Renal pelvis (tissue), 12 donors: Measurements from ENCODE around the gene ZNF71. TPM values are rescaled to one million over a fixed set of nuclear protein-coding genes. Genes with fewer than 3 reads are reported as not detected.

Experiments
- DNase-seq: peaks from one replicate; pipeline ENCODE4 v3.0.0-alpha.2; 2013
- long read RNA-seq, 16 experiments: transcript quantifications; one replicate each; lab custom pipeline, GENCODE V29; 2026
- polyA plus RNA-seq, 3 donors: library from polyadenylated mRNA; unstranded; fragments of 120-200 nt; gene quantifications; one replicate each; pipeline ENCODE4 v1.2.1, GENCODE V29; 2013; ENCODE audit not compliant: insufficient read length in 3 of 3

Gene ZNF71
- 10 to 100 TPM in 2 of 3 donors, 1 to 10 TPM in 1; 8.4 to 11.4 (median 10.6) TPM for polyA plus RNA-seq
- long read RNA-seq, donor 1, full-length matches to known transcripts, result 3 of 3 reads
- long read RNA-seq, donor 1, partial matches to known transcripts, result 0 of 3 reads
- long read RNA-seq, donor 1, other reads (novel, unspliced or antisense), result 0 of 3 reads
- long read RNA-seq, donor 2, full-length matches to known transcripts, result 6 of 6 reads
- long read RNA-seq, donor 2, partial matches to known transcripts, result 0 of 6 reads
- long read RNA-seq, donor 2, other reads (novel, unspliced or antisense), result 0 of 6 reads
- long read RNA-seq, donor 3, full-length matches to known transcripts, result 2 of 2 reads
- long read RNA-seq, donor 3, partial matches to known transcripts, result 0 of 2 reads
- long read RNA-seq, donor 3, other reads (novel, unspliced or antisense), result 0 of 2 reads
- long read RNA-seq, donor 4, full-length matches to known transcripts, result 6 of 6 reads
- long read RNA-seq, donor 4, partial matches to known transcripts, result 0 of 6 reads
- long read RNA-seq, donor 4, other reads (novel, unspliced or antisense), result 0 of 6 reads
- long read RNA-seq, donor 5, full-length matches to known transcripts, result 7 of 7 reads
- long read RNA-seq, donor 5, partial matches to known transcripts, result 0 of 7 reads
- long read RNA-seq, donor 5, other reads (novel, unspliced or antisense), result 0 of 7 reads
- long read RNA-seq, donor 6, full-length matches to known transcripts, result 5 of 5 reads
- long read RNA-seq, donor 6, partial matches to known transcripts, result 0 of 5 reads
- long read RNA-seq, donor 6, other reads (novel, unspliced or antisense), result 0 of 5 reads
- long read RNA-seq, donor 7, full-length matches to known transcripts, result 8 of 8 reads
- long read RNA-seq, donor 7, partial matches to known transcripts, result 0 of 8 reads
- long read RNA-seq, donor 7, other reads (novel, unspliced or antisense), result 0 of 8 reads
- long read RNA-seq, donor 8, full-length matches to known transcripts, result 2 of 2 reads
- long read RNA-seq, donor 8, partial matches to known transcripts, result 0 of 2 reads
- long read RNA-seq, donor 8, other reads (novel, unspliced or antisense), result 0 of 2 reads
- long read RNA-seq, donor 9, full-length matches to known transcripts, result 2 of 2 reads
- long read RNA-seq, donor 9, partial matches to known transcripts, result 0 of 2 reads
- long read RNA-seq, donor 9, other reads (novel, unspliced or antisense), result 0 of 2 reads
- long read RNA-seq, donor 10, full-length matches to known transcripts, result 4 of 4 reads
- long read RNA-seq, donor 10, partial matches to known transcripts, result 0 of 4 reads
- long read RNA-seq, donor 10, other reads (novel, unspliced or antisense), result 0 of 4 reads
- long read RNA-seq, donor 11, full-length matches to known transcripts, result 5 of 5 reads
- long read RNA-seq, donor 11, partial matches to known transcripts, result 0 of 5 reads
- long read RNA-seq, donor 11, other reads (novel, unspliced or antisense), result 0 of 5 reads
- long read RNA-seq, donor 12, full-length matches to known transcripts, result 7 of 7 reads
- long read RNA-seq, donor 12, partial matches to known transcripts, result 0 of 7 reads
- long read RNA-seq, donor 12, other reads (novel, unspliced or antisense), result 0 of 7 reads
- long read RNA-seq, donor 13, full-length matches to known transcripts, result 1 of 1 reads
- long read RNA-seq, donor 13, partial matches to known transcripts, result 0 of 1 reads
- long read RNA-seq, donor 13, other reads (novel, unspliced or antisense), result 0 of 1 reads
- long read RNA-seq, donor 14, full-length matches to known transcripts, result 9 of 18 reads
- long read RNA-seq, donor 14, partial matches to known transcripts, result 9 of 18 reads
- long read RNA-seq, donor 14, other reads (novel, unspliced or antisense), result 0 of 18 reads
- long read RNA-seq, donor 15, full-length matches to known transcripts, result 3 of 3 reads
- long read RNA-seq, donor 15, partial matches to known transcripts, result 0 of 3 reads
- long read RNA-seq, donor 15, other reads (novel, unspliced or antisense), result 0 of 3 reads
- long read RNA-seq, donor 16, full-length matches to known transcripts, result 7 of 7 reads
- long read RNA-seq, donor 16, partial matches to known transcripts, result 0 of 7 reads
- long read RNA-seq, donor 16, other reads (novel, unspliced or antisense), result 0 of 7 reads

DNA sequence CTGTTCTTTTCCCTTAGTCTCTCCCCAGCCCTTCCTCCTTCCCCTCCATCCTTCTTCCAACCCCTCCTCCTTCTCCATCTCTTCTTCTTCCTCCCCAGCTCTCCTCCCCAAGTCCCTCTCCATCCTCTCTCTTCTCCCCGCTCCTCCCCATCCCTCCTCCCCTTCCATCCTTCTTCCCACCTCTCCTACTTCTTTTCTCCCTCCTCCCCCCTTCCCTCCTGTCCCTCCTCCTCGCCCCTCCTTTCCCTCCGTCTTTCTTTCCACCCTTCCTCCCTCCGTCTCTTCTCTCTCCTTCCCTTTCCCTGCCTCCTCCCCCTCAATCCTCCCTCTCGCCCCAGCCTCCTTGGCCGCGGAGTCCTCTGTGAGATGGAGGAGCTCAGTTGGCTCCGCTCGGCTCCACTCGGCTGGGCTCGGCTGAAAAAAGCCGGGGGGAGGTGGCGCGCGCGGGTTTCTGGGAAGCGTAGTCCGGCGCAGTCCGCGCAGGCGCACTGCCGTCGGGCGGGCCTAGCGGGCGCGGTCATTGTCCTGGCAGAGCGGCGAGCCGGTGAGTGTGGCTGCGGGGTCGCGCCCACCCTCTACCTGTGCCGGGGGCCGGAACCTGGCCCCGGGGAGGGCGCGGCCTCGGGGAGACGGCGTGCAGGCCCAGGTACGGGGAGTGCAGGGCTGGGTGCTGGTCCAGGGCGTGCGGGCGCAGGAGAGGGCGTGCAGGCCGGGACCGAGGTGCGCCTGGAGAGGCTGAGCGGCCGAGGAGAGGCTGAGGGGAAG, at the start of gene ZNF71:
Gene ZNF71, plus strand, starts transcription at position 520 of the 765 bp plus-strand sequence. CDS start 6,257 bp downstream, outside the sequence.
- peak; percentile 89 for DNase-seq

DNA sequence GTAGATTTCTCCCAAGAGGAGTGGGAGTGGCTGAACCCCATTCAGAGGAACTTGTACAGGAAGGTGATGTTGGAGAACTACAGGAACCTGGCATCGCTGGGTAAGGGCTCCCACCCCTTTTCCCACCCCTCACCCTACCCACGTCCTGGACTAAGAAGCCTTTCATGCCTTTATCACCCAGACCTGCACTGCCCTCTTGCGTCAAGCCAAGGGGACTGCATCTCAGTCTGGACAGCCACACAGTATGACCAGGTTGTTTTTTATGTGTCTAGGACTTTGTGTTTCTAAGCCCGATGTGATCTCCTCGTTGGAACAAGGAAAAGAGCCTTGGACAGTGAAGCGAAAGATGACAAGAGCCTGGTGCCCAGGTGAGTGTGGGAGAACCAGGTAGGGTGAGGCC, 47.6 kb upstream of the ZNF71 start:
- DNase-seq, result no peak

DNA sequence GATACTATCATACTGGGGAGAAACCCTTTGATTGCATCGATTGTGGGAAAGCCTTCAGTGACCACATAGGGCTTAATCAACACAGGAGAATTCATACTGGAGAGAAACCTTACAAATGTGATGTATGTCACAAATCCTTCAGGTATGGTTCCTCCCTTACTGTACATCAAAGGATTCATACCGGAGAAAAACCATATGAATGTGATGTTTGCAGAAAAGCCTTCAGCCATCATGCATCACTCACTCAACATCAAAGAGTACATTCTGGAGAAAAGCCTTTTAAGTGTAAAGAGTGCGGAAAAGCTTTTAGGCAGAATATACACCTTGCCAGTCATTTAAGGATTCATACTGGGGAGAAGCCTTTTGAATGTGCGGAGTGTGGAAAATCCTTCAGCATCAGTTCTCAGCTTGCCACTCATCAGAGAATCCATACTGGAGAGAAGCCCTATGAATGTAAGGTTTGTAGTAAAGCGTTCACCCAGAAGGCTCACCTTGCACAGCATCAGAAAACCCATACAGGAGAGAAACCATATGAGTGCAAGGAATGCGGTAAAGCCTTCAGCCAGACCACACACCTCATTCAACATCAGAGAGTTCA, 40.7 kb upstream of the ZNF71 start:
- DNase-seq, result no peak

DNA sequence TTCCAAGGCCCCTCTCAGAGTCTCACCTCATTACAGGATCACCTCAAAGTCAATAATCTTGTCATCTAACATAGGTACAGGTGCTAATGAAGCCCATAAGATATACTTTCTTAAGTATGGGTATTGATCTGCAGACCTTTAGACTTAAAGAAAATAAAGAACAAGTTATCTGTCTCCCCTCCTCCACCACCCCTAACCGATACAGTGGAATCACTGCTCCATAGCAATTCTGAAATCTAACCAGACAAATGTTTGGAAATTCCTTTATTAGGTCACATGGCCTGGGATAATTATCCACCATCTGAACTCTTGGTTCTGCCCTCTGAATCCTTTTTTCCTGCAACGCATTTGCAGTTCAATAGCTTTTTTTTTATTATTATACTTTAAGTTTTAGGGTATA, 32.3 kb upstream of the ZNF71 start:
- DNase-seq, result no peak

DNA sequence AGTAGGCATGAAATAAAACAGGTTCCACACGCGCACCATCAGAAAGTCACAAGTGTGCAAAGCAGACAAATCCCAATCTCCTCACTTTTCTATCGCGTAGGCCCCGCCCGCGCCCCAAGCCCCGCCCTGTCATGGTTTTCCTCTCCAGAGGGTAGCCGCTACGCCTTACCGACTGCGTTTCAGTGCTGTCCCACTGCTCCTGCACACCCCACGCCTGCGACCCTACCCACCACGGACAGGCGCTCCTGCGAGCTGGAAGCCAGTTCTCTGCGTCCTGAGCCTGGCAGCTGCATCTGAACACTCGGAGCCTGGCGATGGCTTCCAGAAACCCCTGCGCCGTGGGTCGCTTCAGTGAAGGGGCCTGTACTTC, 28.2 kb upstream of the ZNF71 start:
- no peak for DNase-seq

DNA sequence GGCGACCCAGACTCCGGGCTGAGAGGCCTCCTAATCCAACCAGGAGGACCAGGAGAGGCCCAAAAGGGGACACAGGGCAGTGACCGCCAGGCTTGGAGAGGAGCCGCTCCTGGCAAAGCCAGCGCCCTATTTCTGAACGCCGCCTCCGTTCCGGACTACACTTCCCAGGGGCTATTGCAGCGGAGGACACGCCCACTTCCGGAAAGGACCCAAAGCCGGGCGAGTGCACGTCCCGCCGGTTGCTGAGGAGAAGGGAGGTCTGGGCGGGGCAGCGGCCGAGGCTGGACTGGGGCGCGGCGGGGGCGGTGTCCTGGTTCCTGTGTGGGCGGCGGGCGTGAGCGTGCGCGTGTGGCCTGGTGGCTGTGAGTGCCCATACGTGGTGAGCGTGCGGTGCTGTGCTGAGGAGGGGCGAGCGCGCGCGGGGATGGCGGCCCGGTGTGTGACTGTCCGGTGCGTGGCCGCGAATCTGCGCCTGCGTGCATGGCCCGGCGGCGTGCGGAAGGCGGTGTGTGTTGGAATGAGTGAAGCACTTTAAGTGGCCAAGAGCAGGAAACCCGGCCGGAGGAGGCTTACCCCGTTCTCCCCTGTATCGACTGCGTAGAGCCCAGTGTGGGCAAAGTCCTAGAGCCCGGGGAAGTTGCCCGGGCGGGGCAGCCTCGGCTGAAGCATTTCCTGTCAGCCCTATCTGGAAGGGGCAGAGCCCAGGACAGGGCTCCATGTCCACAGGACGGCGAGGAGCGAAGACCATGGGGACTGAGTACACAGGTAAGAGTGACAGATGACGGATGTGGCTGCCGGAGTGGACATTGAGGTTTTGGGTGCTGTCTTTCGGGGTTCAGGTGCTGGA, 27.6 kb upstream of the ZNF71 start, which contains the start of gene ZNF470:
Gene ZNF470, plus strand, starts transcription at position 195 of the 847 bp plus-strand sequence. CDS start 2,844 bp downstream, outside the sequence.
- peak; percentile 93 for DNase-seq

DNA sequence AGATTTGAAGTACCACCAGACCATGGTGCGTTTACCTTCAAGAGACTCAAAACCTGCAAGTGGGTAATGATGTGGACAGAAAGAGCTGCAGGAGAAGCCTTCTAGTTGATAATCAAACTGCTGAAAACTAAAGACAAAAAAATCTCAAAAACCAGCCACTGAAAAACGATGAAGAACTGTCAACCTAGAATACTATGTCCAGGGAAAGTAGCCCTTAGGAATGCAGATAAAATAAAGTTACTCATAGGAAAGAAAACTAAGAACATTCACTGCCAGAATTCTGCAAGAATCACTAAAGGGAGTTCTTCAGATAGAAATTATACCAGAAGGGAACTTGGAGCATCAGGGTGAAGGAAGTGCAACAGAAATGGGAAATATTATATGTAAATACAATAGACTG, 22.5 kb upstream of the ZNF71 start:
- DNase-seq, result peak; percentile 2

DNA sequence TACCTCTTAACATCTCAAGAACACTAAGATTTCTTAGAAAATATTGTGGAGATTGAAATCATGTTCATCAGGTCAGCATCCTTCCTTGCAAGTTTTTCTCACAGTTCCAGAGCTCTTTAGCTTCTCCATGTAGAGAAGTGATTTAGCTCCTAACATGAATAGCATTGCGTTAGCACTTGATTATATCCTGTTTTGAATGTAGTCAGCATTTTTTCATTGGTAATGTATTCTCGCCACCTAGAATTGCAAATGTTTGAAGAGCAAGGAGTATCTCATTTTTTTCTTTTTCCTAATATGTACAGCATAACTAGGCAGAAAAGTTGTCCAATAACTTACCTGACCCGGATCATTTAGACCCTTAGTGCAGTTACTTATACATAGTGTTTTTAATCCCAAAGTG, 21.2 kb upstream of the ZNF71 start:
- no peak for DNase-seq

DNA sequence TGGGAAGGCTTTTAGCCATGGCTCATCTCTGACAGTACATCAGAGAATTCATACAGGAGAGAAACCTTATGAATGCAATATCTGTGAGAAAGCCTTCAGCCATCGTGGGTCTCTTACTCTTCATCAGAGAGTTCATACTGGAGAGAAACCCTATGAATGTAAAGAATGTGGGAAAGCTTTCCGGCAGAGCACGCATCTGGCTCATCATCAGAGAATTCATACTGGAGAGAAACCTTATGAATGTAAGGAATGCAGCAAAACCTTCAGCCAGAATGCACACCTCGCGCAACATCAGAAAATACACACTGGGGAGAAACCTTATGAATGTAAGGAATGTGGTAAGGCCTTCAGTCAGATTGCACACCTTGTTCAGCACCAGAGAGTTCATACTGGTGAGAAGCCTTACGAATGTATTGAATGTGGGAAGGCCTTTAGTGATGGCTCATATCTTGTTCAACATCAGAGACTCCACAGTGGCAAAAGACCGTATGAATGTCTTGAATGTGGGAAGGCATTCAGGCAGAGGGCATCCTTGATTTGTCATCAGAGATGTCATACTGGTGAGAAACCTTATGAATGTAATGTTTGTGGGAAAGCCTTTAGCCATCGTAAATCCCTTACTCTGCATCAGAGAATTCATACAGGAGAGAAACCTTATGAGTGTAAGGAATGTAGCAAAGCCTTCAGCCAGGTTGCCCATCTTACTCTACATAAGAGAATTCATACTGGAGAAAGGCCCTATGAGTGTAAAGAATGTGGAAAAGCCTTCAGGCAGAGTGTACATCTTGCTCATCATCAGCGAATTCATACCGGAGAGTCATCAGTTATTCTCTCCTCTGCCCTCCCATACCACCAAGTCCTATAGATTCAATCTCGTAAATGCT, 17.1 kb upstream of the ZNF71 start:
- no peak for DNase-seq

DNA sequence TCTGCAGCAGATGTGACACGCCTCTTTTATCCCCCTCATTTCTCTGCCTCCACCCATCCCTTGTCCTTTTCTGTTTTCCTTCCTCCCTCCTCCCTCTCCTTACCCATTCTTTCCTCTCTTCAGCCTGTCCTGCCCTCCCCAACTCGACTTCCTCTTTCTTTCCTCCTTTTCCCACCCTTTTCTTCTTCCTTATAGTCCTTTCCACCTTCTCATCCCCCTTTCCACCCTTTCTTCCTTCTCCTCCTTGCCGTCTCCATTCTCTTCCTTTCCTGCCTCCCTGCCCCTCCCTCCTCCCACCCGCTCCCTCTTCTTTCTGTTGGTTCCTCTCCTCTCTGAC, 688 bp upstream of the ZNF71 start:
- DNase-seq, result no peak

DNA sequence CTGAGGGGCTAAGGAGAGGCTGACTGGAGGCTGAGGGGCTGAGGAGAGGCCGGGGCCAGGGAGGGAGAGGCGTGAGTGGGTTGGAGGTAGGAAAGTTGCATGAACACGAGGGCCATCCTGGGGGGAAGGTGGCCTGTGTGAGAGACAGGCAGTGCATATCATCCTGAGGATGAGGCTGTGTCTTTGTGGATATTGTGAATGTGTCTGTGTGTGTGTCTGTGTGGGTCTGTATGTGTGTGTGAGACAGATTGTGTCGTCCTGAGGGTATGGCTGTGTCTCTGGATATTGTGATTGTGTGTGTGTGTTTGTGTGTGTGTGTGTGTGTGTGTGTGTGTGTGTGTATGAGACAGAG, 422 bp downstream of the ZNF71 start:
- no peak for DNase-seq

DNA sequence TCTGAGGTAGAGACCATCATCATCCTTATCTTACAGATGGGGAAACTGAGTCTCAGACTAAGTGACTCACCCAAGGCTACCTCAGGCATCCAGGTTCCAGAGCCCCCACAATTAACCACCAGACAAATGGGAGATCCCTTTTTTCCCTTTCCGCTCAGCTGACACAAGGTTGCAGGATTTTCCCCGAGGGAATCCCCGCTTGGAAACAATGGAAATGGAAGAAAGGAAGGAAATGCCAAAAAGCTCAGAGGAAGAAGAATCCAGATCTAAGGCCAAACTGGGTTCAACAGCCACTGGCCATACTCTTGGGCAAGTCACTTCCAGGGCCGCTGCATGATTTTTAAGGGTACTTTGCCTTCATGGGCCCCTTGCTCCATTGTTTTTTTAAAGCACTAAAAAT, 1.6 kb downstream of the ZNF71 start:
- no peak for DNase-seq

DNA sequence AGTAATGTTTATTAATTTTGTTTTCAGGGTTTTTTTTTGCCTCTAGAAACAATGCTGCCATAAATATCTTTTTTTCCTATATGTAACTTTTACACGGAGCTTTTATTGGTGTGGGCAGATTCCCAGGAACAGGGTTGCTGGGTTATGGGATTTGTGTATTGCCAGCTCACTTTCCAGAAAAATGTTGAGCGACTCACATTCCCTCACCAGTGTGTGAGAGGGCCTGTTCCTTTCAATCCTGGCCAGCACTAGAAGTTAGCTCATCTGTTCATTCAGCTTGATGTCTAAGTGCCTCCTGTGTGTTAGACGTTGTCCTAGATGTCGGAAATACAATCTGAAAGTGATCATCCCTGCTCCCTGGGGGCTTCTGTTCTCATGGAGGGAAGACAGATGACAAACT, 2.6 kb downstream of the ZNF71 start:
- DNase-seq, result no peak

DNA sequence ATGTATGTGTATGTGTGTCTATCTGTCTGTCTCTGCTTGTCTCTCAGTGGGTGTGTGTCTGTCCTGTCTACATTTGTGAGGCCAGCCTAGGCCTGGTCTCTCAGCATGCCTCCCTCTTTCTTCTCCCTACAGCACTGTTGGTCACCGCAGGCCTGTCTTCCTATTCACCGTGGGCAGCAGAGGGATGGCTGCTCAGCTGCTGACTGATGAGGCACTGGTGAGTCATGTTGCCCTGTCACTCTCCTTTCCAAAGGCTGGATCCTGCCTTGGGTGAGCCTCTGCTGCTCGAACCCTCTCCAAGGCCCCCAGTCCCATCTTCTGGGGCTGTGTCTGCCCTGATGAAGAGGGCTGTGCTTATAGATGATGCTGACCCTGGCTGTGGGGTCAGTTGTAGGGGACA, 6.3 kb downstream of the ZNF71 start:
- DNase-seq, result no peak

DNA sequence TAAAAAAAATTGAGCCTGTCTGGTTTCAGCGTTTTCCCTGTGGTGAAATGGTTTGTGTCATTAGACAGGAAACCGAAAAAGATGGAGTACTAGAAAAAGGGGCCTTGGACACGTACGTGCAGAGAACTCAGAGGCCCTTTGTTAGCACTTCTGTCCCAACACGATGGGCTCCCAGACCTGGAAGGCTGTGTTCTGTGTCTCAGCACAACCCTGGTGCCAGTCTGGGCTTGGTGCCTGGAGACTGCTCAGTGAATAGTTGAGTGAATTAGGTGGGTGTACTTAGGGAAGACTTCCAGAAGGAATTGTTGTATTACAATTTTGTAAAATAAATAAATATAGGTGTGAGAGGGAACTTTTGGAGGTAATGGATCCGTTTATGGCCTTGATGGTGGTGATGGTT, 8.7 kb downstream of the ZNF71 start:
- no peak for DNase-seq

DNA sequence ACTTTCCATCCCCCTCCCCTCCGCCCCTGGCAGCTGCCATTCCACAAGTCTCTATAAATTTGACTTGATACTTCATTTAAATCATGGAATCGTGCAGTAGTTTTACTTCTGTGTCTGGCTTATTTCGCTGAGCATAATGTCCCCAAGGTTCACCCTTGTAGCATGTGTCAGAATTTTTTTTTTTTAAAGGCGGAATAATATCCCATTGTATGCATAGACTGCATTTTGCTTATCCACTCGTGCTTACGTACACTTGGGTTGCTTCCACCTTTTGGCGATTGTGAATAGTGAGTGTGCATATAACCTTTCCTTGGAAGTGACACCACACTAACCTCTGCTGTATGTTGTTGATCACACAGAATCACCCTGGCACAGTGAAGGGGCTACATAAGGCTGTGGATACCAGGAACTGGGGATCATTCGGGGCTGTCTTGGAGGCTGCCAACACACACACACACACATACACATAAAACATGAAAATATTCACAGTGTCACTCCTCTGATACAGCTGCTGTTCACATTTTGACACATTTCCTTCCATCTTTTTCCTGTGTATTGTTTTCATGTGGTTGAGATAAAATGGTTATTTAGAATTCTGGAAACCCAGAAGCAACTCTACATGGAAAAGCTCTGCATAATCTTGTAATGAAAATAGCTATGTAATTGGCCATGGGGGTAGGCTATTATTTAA, 13.3 kb downstream of the ZNF71 start:
- no peak for DNase-seq

DNA sequence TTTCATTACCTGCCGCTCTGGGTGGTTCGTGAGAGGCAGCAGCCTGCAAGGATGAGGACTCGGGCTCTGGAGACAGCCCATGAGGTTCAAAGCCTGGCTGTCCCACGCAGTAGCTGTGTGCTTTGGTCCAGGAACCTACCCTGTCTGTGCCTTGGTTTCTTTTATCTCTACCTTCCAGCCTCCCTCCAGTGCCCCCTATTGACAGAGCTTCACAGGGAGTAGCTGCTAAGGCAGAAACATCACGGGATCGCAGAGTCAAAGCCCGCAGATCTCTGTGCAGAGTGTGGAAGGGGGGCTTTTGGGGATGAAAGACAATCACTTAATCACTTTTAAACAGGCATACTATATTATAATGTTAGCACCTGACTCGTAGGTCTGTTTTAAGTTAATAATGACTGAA, 16.2 kb downstream of the ZNF71 start:
- DNase-seq, result no peak
